Stimulated activated CD8-positive, alpha-beta memory T cell treated with anti-CD3 and anti-CD28 coated beads, Interleukin-4, amount 100 ng/mL, for 1 hour (primary cell): Measurements from ENCODE around the gene SRD5A1.

Experiments used
- DNase-seq, 2 donors: peaks; one replicate each; pipeline ENCODE4 v3.0.0-alpha.2; 2020; ENCODE audit warnings: low read depth in 2 of 2, low spot score in 1 of 2

Gene SRD5A1

DNA sequence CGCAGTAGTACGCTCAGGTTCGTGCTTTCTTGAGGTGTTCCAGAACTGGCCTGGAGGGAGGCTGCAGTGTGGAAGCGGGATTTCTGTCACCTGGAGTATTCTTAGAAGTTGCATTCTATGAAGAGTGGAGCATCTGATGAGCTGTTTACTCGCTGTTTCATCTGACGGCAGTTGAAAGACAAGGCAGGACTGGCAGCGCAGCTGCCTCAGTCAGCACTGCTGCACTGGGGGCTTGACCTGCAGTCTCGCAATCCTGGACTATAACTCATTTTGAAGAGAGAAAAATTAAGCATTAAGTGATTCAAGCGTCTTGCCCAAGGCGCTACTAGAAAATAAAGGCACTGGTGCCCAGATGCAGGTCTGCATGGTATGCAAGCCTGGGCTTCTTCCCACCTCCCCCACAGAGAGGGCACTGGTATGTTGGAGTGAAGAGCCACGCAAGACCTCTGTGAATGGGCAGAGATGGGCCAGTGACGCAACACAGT, 90.6 kb downstream of the SRD5A1 start:
- no peak for DNase-seq
